Inflammatory macrophage (primary cell): Measurements from ENCODE around the gene ATP2C1.
A peak's percentile ranks its signal among the peaks of the same experiment; 100 is the strongest.
"Not testable (repeated sequence)": the region's sequence is repeated elsewhere in the genome, so short reads cannot be mapped to it uniquely, and the experiment has no call there.

Source experiments
- DNase-seq, 2 donors: peaks; one replicate each; pipeline ENCODE4 v3.0.0-alpha.2; 2020 to 2022

The ATP2C1 gene

DNA sequence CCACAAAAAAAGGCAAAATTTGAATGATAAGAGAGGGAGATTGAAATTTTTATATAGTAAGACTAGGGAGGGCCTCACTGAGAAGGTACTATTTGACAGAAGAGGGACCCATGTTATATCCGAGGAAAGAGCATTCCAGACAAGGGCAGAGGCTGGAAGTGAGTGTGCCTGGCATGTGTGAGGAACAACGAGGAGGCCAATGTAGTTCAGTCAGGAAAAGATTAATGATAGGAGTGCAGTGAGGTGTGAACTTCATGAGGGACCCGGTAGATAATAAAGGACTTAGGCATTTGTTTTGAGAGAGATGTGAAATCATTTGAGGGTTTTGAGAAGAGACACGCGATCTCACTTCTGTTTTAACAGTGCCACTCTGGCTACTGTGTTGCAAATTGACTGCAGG, 96.4 kb downstream of the ATP2C1 start:
- peak in 1 of 2 donors; percentile 14 for DNase-seq

DNA sequence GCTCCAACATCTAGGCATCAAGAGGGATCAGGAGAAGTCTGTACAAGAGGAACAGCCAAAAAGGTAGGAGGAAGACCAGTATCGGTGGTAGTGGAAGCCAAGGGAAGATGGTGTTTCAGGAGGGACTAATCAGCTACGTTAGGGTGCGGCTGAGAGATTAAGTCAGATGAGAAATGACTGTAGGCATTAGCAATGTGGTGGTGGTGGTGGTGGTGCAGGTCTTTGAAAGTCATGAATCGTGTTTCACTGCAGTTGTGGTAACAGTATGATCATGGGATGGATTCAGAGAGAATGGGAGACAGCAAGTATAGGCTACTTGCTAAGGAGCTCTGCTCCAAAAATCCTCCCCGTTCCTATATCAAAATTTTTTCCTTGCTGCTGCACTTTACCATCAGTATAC, 97.2 kb downstream of the ATP2C1 start:
- no peak for DNase-seq

DNA sequence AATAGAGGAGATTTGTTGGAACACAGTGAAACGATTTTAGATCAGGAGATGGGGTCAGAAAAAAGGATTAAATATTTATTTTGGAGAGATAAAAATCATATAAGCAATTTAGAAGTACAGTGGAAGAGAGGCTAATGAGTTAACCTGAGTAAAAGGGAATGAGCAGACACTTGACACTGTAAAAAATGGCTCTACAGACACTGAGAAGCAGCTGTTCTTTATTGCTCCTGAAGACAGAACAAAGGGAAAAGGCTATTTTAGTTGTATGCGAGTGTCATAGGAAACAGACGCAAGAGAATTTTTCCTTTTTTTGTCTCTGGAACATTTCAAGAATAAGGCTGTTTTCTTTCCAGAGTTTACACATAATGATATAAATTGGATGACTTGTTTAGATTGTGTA, 98.5 kb downstream of the ATP2C1 start:
- DNase-seq: no peak

DNA sequence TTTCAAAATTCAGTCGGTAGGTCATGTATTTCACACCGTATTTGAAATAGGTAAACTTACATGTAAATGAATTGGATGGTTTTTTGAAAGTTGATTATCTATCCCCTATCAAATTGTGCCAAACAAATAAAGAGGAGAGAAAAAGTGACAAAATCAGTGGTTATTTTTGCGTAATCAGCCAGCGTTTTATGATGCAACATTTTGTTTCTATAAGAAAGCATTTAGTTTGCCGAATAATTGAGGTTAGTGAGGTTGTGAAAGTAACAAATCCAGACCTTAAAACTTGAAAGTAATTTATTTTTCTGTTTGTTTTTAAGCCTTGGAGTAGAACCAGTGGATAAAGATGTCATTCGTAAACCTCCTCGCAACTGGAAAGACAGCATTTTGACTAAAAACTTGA, 103.4 kb downstream of the ATP2C1 start:
- peak; percentile 40 to 77 for DNase-seq

DNA sequence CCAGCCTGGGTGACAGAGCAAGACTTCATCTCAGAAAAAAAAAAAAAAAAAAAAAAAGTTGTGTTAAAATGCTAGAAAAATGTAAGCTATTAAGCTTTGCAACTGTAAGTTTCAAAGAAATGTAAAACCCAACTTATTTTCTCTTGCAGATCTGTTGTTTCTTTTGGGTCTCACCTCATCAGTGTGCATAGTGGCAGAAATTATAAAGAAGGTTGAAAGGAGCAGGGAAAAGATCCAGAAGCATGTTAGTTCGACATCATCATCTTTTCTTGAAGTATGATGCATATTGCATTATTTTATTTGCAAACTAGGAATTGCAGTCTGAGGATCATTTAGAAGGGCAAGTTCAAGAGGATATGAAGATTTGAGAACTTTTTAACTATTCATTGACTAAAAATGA, 107.2 kb downstream of the ATP2C1 start:
- DNase-seq: no peak

DNA sequence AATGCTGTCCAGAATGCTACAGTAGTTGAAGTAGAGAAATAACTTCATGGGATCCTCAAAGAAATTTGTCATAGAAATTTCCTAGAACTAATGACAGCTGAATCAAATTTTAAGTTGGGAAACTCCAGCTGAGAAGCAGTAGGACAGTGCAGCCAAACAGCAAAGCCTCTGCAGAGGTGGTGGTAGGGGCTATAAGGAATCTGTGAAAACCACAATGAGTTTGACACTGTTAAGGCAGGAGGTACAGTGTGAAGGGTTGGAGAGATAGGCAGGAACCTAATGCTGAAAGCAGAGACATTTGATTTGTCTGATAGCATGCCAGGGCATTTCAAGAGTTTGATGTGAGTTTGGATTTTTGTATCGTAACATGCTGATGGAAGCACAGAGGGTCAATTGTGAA, 110.7 kb downstream of the ATP2C1 start:
- DNase-seq: no peak

DNA sequence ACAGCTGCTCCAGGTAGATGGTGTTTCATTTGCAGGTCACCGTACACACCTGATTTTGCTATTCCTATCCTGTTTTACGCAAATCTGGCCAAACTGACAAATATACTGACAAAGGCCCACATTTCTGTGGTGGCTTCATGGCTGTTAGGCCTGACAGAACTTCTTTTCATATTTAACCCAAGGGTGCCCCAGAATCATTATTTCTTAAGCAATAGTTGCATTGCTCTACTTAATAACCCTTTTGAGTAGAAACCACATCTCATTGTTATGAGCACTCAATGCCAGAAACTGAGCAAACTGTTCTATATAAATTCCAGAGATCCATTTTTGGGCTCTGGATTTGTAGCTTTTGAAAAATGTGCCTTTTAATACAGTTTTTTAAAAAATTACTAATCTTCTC, 113.4 kb downstream of the ATP2C1 start:
- no peak for DNase-seq

DNA sequence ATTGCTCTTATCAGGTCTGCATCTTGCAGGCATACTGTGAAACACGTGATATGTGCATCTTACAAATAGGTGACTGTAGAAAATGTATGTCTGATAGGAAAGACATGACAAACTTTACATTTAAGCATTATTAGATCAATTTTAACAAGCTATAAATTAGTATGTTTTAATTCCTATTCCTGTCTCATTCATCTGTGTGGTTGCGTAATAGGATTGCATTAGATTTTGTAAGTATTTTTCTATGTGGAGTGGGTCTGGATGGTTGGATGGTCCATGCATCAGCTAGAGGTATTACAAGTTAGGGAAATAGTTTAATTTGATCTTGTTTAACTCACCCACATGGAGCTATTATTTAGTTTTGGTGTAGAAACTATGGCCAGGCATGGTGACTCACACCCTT, 113.9 kb downstream of the ATP2C1 start:
- DNase-seq: no peak

DNA sequence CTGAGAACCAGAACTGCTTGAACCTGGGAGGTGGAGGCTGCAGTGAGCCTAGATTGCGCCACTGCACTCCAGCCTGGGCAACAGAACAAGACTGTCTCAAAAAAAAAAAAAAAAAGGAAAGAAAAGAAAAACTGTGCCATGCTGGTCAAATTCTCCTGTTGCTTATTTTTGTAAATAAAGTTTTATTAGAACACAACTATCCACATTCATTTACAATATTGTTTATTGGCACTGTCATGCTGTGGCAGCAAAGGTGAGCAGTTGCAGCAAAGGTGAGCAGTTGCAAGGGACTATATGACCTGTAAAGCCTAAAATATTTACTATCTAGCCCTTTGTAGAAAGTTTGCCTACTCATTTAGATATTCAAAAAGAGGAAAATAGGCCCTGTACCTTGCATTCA, 114.4 kb downstream of the ATP2C1 start:
- no peak for DNase-seq

DNA sequence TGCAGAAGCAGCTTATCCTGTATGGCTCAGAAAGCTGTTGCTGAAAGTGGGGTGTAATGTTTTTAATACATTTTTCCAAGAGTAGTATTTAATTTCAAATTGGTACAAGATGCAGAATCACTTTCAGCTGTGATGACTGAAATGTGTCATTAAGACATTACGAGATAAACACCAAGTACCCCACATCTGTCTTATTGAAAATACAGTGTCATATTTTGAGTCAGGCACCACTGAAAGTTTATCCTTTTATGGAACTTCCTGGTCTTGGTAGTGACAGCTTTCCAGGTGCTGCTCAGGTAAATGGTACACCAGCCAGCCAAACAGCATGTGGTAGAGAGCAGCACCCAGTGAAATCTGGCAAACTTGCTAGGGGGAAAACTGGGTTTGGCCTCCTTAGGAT, 115.8 kb downstream of the ATP2C1 start:
- DNase-seq: no peak

DNA sequence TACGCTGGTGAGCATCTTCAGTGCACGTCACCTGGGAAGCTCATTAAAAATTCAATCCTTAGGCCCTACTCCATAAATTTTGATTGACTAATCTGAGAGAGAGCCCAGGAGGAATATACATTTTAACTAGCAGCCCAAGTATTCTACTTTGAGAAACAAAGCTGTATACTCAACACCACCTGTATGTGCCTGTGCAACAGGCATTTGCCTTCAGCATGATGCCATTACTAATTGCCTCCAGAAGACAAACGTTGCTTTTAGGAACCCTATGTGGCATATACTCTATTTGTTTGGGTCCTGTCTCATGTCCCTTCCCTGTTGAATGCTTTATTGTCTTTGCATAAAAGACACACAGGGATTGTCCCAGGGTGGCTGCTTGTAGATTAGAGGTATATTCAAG, 125.1 kb downstream of the ATP2C1 start:
- DNase-seq: no peak

DNA sequence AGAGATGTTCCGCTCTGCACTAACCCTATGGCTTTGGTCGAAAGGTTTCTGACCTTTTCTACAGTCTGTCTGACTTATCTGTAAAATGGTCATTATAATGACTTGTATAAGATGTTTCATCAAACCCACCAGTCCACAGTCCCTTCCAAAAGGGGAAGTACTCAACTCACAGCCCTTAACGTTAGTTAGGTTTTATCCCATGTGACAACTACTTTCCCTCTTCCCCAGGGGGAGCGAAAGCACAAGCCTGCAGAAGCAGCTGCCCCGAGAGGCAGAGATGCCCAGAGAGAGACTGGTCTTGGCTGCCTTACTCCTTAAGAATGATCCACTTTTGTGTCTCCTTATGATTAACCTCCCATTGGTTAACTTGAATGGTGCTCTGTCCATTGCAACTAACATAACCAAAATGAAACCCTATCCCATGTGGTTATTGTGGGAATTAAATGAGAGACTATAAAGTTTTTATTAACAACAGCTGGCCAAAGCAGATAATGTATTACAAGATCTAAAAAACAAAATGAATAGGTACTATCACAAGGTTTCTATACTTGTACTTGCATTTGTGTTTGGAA, 126.3 kb downstream of the ATP2C1 start:
- DNase-seq: peak; percentile 51 to 67

DNA sequence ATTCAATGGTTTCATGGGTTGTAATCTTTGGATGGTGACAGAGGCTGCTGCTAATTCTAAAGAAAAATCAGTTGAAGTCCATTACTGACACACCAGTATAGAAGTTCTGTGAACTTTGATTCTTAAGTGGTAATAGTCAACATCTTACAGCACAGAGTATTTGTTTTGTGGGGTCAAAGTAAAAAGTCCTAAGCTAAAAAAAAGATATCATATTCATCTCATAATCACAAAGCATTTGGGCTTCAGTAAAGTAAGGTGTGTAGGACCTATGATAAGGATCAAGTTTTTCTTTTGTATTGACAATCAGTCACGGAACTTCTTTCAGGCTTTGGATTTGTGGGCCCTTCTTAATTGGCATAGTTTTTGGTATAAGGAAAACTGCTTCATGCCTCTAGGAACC, 131.7 kb downstream of the ATP2C1 start:
- DNase-seq: no peak

DNA sequence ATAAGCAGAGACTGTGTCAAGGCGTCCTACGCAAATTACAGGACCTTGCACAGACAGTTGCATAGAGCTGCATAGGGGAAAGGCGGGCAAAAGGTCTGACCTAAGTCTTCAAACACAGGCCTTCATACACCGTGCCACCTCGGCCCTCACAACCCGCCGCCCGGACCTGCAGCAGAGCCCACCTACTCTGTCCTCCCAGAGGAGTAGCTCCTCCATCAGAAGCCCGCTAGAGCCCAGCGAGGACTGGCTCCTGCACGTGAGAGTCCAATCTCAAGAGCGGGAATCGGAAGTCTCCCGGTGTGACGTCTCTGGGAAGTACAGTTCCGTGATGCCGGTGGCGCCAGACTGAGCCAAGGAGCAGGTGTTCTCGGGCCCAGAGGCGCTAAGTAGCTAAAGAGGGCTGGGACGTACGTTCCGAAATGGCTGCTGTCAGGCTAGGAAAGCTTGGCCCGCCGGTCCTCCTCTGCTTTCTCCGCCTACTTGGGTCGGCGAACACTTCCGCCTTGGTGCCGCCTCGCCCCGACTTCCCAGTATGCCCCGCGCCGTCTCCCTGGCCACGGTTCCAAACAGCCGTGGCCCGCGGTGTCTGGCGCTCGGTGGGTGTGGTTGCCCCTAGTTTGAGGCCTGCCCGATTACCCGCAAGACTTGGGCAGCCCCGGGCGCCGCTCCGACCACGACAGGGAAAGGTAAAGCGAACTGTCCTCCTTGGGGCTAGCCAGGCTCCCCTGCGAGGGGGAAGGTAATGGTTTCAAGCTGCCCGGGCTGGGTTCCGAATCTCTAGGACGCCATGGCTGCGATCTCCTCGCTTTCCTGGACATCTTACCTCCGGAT, 132.7 kb downstream of the ATP2C1 start, which contains the start of the genes ASTE1 and NEK11:
ASTE1 (minus strand) TSS at position 505 of the 831 bp plus-strand sequence. CDS start 1,519 bp downstream, outside the sequence.
NEK11 (plus strand) TSS at position 557 of the 831 bp plus-strand sequence. CDS start 2,832 bp downstream, outside the sequence.
- peak; percentile 88 to 90 for DNase-seq

DNA sequence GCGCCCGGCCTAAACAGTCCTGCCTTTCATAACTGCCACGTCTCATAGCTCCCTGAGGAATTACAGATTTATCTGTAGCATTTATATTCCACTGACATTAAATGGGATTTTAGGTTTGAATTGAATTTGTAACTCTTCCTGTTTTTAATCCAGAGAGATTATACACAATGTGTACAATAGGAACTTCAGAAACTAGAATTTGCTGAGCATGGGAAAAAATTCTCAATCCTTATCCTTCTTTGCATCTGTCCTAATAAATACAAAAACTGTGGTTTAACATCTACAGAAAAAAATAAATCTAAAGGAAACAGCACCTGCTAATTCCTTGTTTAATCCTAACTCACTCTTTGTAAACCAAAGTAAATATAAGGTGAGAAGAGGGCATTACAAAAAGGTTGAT, 135.0 kb downstream of the ATP2C1 start:
- DNase-seq: no peak

DNA sequence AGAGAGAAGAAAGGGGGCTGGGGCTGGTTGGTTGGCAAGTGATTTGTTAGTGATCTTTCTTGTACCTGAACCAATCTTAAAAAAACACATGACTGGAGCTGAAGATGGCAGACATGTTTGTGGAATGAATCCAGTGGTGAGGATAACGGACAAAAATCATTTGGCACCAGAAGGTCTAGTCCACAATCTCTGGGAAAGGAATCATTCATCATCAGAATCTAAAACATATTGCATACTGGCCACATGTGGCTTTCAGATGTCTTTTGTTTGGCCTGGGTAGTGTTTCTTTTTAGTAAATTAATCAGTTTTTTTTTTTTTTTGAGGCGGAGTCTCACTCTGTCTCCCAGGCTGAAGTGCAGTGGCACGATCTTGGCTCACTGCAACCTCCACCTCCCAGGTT, 137.8 kb downstream of the ATP2C1 start:
- DNase-seq: no peak

DNA sequence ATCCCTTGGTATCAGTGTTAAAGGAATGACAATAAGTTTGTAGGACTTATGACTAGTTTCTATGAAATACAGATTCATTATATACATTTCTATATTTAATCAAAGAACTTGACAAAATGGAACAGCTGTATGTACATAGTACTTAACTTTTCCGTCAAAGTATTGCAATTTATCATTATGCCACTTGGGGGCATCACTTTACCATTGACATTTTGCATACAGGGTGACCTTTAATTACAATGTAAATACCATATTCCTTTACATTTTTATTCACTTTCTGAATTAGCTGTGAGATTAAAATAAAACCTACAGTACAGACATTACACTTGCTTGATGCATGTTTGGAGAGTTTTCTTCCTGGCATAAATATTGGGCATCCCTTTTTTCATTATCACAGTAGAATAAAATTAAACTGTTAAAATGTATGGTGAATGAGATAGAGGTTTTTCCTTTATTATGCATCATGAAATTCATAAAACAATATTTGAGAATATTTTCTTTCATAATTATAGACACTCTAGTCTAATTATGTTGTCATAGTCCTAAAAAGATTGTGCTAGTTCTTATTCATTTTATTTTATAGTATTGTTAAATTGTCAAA, 139.7 kb downstream of the ATP2C1 start:
- peak; percentile 56 to 76 for DNase-seq

DNA sequence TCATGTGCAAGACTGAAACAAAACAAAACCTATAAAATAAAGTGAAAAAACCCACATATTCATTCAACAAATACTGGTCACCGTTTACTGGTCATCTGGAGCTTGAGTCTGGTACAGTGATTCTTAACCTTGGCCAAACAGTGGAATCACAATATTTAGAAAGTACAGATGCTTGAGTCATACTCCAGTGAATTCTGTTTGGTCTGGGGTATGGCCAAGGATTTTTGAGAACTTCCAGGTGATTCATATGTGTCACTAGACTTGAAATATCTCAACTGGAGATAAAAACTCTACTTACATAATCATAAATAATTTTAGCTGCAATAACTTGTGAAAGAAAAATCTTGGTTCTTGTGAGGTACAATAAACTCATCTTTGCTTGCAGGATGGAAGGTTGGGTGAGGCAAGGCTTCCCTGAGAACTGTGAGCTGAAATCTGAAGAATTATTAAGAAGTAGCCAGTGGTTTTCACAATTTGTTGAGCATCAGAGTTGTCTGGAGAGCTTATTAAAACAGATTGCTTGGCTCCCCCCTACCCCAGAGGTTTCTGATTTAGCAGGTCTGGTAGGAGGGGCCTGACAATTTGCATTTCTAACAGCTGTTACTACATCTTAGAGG, 142.4 kb downstream of the ATP2C1 start:
- DNase-seq: no peak

DNA sequence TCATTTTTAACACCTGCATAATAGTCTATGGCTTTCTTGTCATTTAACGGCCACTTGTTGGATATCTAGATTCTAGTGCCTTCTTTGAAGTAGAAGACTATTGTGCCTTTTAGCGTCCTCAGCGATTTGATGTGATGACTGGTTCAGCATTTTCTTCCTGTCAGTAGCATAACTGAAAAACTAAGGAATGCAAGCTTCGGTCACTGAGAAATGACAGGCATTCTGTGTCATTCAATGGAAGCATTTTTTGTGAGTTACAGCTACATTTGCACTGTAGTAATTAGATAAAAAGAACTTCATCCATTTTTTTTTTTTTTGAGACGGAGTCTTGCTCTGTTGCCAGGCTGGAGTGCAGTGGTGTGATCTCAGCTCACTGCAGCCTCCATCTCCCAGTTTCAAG, 143.1 kb downstream of the ATP2C1 start:
- no peak for DNase-seq

DNA sequence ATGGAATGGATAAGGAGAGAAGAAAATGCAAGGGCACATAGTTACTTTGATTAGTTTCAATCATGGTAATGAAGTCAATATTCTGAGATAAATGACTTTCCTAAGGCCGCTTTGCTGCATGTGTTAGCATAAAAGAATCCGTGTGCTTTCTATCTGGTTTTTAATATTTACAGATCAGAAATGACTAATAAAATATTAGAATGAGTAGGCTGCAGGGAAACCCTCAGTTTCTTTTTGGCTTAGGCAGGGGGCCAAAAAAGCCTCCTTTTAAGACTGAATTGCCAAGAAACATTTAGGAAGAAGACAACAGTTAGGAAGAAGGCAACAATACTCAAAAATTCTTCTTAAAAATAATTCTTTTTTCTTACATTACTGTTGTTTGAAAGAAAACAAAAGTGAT, 144.4 kb downstream of the ATP2C1 start:
- no peak for DNase-seq

DNA sequence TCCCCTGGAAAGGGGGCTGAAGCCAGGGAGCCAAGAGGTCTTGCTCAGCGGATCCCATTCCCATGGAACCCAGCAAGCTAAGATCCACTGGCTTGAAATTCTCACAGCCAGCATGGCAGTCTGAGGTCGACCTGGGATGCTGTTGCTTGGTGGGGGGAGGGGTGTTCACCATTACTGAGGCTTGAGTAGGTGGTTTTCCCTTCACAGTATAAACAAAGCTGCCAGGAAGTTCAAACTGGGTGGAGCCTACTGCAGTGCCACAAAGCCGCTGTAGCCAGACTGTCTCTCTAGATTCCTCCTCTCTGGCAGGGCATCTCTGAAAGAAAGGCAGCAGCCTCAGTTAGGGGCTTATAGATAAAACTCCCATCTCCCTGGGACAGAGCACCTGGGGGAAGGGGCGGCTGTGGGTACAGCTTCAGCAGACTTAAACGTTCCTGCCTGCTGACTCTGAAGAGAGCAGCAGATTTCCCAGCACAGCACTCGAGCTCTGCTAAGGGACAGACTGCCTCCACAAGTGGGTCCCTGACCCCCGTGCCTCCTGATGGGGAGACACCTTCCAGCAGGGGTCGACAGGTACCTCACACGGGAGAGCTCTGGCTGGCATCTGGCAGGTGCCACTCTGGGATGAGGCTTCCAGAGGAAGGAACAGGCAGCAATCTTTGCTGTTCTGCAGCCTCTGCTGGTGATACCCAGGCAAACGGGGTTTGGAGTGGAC, 148.5 kb downstream of the ATP2C1 start:
- not testable (repeated sequence) for DNase-seq

DNA sequence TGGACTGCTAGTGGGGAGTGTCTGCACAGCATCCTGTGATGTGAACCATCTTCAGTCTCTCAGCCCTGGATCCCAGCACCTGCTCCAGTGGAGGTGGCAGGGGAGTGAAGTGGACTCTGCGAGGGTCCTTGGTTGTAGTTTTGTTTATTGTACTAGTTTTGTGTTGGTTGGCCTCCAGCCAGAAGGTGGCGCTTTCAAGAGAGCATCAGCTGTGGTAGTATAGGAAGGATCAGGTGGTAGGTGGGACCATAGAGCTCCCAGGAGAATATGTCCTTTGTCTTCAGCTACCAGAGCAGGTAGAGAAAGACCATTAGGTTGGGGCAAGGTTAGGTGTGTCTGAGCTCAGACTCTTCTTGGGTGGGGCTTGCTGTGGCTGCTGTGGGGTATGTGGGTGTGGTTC, 153.7 kb downstream of the ATP2C1 start:
- no peak for DNase-seq

DNA sequence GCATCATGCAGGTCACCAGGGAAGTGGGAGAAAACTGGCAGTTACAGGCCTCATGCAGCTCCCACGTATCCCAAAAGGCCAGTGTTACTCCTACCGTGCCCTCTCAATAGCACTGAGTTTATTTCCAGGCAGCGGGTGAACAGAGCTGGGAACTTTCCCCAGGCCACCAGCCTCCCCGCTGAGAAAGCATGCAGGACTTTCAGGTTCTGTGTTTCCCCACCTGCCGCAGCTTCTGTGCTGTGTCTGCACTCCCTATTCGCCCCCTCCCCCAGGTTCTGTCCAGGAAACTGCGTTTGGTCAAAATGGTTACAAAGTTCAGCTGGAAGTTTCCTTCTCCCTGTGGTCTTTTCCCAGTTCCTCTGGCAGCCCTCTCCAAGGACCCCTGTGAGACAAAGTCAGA, 154.1 kb downstream of the ATP2C1 start:
- DNase-seq: no peak
